Measurements from ENCODE around the gene STARD3. TPM values are rescaled to one million over a fixed set of nuclear protein-coding genes. Genes with fewer than 3 reads are reported as not detected.

STARD3 gene
- total RNA-seq, 1 donor from 2014 or later, result 87.6 TPM

DNA sequence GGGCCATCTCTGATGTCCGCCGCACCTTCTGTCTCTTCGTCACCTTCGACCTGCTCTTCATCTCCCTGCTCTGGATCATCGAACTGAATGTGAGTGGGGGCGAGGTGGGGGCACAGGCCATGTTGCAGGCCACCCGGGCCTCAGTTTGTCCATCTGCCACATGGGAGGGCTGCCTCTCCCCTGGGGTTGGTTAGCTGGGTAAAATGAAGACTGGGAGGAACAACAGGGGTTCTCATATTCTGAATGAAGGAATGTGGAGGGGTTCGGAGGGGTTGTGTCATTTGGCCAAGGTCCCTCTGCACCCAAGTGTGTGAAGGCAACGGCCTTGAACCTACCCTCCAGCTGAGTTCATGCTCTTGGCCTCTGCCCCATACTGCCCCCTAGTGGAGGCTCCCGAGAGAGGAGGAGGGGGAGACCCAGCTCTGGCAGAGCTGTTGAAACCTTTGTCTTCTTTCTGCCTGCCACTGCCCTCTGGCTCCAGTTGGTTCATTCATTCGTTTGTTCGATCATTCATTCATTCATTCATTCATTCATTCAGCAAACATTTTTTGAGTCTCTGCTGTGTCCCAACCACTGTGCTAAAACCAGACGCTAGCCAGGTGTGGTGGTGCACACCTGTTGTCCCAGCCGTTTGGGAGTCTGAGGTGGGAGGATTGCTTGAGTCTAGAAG, 16.9 kb downstream of the STARD3 start:
- Histone ChIP-seq H3K36me3 (peaks cover 13 to 23% of the 10 kb centered on the region in 2 donors), H3K9me3 (no peaks in the 10 kb centered on the region), H3K27me3 (no peaks in the 10 kb centered on the region), H3K4me3 (no peak overlapping the region), H3K4me1 (no peaks in the 10 kb centered on the region), H3K27ac (no peak overlapping the region)
- intact Hi-C loops (cut with DNase I), result no loop called here
- DNase-seq (ENCODE audit: low spot score in 2 of 2), result no peak
- peak; percentile 32 to 86 (median 79) for TF ChIP-seq CTCF (IDR thresholded peaks at IDR 0.05)

DNA sequence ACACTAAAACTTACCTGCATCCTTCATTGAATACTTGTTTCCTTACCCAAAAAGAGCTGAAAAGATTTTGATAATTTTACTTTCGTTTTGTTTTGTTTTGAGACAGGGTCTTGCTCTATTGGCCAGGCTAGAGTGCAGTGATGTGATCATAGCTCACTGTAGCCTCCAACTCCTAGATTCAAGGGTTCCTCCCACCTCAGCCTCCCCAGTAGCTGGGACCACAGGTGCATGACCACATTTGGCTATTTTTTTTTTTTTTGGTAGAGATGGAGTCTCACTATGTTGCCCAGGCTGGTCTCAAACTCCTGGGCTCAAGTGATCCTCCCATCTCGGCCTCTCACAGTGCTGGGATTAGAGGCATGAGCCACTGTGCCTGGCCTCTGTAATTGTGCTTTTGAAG, 18.2 kb downstream of the STARD3 start:
- H3K36me3 ChIP-seq, result peaks cover 23 to 35% of the 10 kb centered on the region in 2 donors
- intact Hi-C loops (cut with DNase I), result no loop called here

DNA sequence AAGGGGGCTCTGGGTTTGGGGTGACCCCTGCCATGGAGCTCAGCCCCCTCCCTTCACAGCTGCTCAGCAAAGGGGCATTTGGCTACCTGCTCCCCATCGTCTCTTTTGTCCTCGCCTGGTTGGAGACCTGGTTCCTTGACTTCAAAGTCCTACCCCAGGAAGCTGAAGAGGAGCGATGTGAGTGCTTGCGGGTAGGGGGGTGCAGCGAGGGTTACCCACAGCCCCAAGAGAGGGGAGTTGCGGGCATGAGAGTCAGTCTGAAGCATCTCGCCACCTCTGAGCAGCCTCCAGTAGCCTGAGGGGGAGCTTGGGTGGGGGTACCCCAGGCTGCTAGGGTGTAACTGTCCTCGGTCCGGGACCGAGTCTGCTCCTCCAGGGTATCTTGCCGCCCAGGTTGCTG, 21.4 kb downstream of the STARD3 start:
- no peaks in the 10 kb centered on the region for H3K9me3 ChIP-seq
- H3K4me1 ChIP-seq, result peaks cover 0 to 7% of the 10 kb centered on the region in 2 donors
- H3K27ac ChIP-seq, result no peak overlapping the region
- no peak overlapping the region for H3K4me3 ChIP-seq
- intact Hi-C loops (cut with DNase I), result no loop called here
- no peaks in the 10 kb centered on the region for H3K27me3 ChIP-seq
- H3K36me3 ChIP-seq, result peaks cover 34 to 38% of the 10 kb centered on the region in 2 donors
- DNase-seq (ENCODE audit: low spot score in 2 of 2), result no peak
- TF ChIP-seq CTCF (IDR thresholded peaks at IDR 0.05), result no peak

More for the DNA sequence above, 18.2 kb downstream of the STARD3 start:
- H3K4me1 ChIP-seq, result no peaks in the 10 kb centered on the region
- no peaks in the 10 kb centered on the region for H3K27me3 ChIP-seq
- H3K9me3 ChIP-seq, result no peaks in the 10 kb centered on the region
- TF ChIP-seq CTCF (IDR thresholded peaks at IDR 0.05), result no peak
- no peak overlapping the region for H3K27ac ChIP-seq
- DNase-seq (ENCODE audit: low spot score in 2 of 2), result no peak
- H3K4me3 ChIP-seq, result no peak overlapping the region

DNA sequence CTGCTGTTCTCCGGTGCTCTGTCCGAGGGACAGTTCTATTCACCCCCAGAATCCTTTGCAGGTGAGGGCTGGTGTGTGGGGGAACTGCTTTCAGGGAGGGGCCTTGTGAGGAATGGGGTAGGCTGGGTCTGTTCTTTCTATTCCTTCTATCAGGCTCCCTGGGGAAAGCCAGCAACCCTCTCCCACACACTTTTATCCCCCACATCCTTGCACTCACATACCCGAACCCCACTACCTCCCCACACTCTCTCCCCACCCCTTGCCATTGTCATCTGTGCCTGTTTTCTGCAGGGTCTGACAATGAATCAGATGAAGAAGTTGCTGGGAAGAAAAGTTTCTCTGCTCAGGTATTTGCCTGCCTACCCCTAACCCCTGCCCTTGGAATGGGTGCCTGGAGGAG, 21.8 kb downstream of the STARD3 start:
- Histone ChIP-seq H3K4me3 (no peak overlapping the region), H3K4me1 (peaks cover 2 to 11% of the 10 kb centered on the region in 2 donors), H3K27ac (no peak overlapping the region), H3K27me3 (no peaks in the 10 kb centered on the region), H3K9me3 (no peaks in the 10 kb centered on the region), H3K36me3 (peaks cover 34 to 38% of the 10 kb centered on the region in 2 donors)
- intact Hi-C loops (cut with DNase I), result no loop called here
- no peak for DNase-seq (ENCODE audit: low spot score in 2 of 2)
- no peak for TF ChIP-seq CTCF (IDR thresholded peaks at IDR 0.05)

- no peaks in the 10 kb centered on the region for H3K27me3 ChIP-seq
- H3K4me3 ChIP-seq, result no peak overlapping the region
- no peaks in the 10 kb centered on the region for H3K9me3 ChIP-seq
- H3K27ac ChIP-seq, result no peak overlapping the region
- no peak for DNase-seq (ENCODE audit: low spot score in 2 of 2)
- intact Hi-C loops (cut with DNase I), result no loop called here
- TF ChIP-seq CTCF (IDR thresholded peaks at IDR 0.05), result no peak
- peaks cover 4 to 16% of the 10 kb centered on the region in 2 donors for H3K4me1 ChIP-seq
- peaks cover 34 to 38% of the 10 kb centered on the region in 2 donors for H3K36me3 ChIP-seq
Measured at GRCh38 chr17:39659279-39660010, 22.5 kb downstream of the STARD3 start.

All from ascending aorta (tissue), 2 donors.